Endothelial cell of hepatic sinusoid (primary cell): ENCODE data around the gene ZFYVE27.
"Not testable (repeated sequence)": the region's sequence is repeated elsewhere in the genome, so short reads cannot be mapped to it uniquely, and the experiment has no call there.

Experiments used
- in situ Hi-C: cut with HindIII; loops from 2 replicates; pipeline ENCODE4 v1.10.0; 2017; ENCODE audit warnings: low sequenced_read_pairs

Gene ZFYVE27

DNA sequence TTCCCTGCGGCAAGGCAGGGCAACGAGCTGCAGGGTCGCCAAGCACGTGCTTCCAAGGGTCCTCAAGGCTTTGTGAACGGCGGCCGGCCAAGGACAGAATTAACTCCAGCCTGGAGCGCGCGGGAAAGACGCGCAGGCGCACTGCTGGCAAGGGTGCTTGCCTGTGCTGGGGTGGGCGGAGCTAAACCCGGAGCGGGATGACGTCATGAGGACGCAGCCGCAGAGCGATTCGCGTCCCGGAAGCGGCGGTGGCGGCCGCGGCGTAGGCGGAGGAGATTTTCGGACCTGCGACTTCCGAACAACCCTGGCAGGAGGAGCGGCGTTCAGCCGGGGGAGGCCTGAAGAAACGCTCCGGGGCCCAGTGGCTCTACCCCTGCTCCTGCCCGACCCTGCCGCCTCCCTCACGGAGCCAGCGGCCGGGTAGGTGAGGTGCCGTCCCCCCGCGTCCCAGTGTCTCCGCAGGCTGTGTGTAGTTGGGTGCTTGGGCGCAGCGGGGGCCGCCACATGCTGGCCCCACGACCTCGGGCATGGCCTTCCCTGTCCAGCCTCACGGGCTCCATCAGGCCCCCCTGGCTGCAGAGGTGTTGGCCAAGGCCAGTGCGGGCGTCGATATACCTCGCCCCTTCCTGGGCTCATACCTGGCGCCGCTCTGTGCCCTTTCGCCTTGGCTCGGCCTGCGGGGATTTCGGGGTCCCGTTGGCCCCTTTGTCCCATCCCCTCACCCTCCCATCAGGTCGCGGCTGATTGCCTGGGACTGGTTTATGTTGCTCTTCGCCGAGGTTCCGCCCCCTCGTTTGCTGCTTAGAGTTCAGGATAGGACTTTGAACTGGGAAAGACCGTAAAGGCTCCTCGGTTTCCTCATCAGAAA lies at the start of gene ZFYVE27:
Gene ZFYVE27, plus strand, starts transcription at position 227 of the 868 bp plus-strand sequence. CDS start 1,350 bp downstream, outside the sequence.
- in situ Hi-C loops: no loop called here

DNA sequence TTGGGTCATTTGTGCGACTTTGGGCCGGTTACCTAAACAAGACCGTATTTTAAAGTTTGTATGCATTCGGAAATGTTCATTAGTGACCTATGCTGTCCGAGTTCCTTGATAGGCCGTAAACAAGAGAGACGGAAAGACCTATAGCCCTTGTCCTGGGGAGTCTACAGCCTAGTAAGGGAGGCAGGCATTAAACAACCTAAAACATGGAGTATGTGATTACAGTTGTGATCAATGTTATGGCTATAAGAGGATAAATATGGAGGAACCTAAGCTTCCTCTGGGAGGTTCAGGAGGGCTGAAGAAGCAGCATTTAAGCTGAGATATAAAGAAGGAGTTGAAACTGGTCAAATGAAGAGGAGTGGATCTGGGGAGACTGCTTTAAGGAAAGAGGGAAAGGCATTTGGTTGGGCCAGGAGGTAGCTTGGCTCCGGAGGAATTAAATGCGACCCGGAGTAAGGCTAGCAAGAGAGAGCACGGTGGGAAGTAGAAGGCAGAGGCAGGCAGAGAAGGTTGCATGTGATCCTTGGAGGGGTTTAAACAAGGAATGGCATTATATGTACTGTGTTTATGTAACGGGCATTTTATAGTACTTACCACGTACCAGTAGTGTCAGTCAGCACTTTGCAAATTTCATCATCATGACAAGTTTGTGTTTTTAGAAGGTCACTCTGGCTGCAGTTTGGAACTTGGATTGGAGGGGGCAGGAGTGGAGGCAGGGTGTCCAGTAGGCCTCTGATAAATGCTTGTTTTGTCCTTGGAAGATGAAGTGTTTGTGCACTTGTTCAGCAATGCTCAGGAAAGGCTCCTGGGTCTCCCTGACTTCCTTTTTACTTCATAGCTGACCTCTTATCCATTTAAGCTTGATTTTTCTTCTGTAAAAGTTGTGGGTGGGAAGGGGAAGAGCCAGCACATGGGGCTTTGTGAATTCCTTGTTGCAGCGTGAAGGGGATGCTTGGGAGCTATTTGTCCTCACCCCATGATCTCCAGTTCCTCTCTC lies 48.8 kb upstream of the ZFYVE27 start:
- in situ Hi-C loops: loop anchor here (5.0 kb wide), 2 partner anchors 39 to 89 kb away; no protein-coding TSS in a partner anchor

DNA sequence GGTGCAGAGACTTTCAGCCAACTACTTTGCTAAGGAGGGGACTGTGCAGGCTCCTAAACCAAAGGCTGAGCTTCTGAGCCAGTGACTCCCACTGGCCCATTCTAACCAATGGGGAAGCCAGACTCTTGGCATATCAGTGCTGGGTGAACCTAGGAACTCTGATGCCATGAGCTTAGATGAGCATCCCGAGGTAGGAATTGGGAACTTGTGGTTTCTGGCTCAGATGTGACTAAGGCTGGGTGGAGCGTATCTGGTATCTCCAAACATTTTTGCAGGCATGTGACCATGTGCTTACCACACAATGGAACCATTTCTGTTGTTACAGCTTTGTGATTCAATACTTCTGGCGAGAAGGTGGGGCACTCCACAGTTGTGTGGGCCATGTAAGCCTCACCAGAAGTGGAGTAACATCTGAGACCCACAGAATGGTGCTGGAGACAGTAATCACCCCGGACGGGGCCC lies 47.3 kb upstream of the ZFYVE27 start:
- in situ Hi-C loops: loop anchor here (5.0 kb wide), 2 partner anchors 38 to 88 kb away; no protein-coding TSS in a partner anchor

GRCh38 chr10:97690133-97690532 lies 46.8 kb upstream of the ZFYVE27 start:
- in situ Hi-C loops: no loop called here

DNA sequence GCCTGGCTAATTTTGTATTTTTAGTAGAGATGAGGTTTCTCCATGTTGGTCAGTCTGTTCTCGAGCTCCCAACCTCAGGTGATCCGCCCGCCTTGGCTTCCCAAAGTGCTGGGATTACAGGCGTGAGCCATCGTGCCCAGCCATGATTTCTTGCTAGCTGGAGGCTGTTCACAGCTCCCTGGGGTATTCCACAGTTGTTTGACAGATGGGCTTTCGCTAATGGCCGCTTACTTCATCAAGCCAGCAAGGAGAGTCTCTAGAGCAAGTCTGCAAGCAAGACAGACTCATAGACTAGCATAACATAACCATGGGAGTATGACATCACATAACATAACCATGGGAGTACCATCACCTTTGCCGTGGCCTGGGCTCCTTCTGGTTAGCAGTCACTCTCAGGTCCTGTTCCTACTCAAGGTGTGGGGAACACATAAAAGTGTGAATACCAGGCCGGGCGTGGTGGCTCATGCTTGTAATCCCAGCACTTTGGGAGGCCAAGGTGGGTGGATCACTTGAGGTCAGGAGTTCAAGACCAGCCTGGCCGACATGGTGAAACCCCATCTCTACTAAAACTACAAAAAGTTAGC lies 38.8 kb upstream of the ZFYVE27 start:
- in situ Hi-C loops: not testable (repeated sequence)

GRCh38 chr10:97701438-97702069 lies 35.4 kb upstream of the ZFYVE27 start:
- in situ Hi-C loops: no loop called here

GRCh38 chr10:97703398-97704067 lies 33.4 kb upstream of the ZFYVE27 start:
- in situ Hi-C loops: no loop called here

DNA sequence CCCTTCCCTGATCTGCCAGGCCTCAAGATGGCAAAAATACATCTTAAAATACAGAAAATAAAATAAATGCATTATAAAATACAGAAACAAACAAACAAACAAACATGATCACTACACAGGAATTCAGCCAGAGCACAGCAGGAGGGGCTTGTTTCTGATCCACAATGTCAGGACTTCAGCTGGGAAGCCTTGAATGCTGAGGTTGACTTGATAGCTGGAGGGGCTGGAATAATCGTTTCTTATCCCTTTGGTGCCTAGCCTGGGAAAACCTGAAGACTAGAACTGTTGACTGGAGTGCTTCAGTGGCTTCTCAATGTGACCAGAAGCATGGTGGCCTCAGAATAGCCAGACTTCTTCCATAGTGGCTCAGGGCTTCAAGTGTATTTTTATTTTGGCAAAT lies 32.6 kb upstream of the ZFYVE27 start:
- in situ Hi-C loops: no loop called here

- in situ Hi-C loops: no loop called here
These were observed 31.8 kb upstream of the ZFYVE27 start for GRCh38 chr10:97705006-97705670.

- in situ Hi-C loops: no loop called here
These were observed 29.6 kb upstream of the ZFYVE27 start for GRCh38 chr10:97707134-97707861.

- in situ Hi-C loops: no loop called here
These were observed 28.8 kb upstream of the ZFYVE27 start for GRCh38 chr10:97708167-97708566.

GRCh38 chr10:97708976-97709946 lies 27.7 kb upstream of the ZFYVE27 start:
- in situ Hi-C loops: no loop called here

DNA sequence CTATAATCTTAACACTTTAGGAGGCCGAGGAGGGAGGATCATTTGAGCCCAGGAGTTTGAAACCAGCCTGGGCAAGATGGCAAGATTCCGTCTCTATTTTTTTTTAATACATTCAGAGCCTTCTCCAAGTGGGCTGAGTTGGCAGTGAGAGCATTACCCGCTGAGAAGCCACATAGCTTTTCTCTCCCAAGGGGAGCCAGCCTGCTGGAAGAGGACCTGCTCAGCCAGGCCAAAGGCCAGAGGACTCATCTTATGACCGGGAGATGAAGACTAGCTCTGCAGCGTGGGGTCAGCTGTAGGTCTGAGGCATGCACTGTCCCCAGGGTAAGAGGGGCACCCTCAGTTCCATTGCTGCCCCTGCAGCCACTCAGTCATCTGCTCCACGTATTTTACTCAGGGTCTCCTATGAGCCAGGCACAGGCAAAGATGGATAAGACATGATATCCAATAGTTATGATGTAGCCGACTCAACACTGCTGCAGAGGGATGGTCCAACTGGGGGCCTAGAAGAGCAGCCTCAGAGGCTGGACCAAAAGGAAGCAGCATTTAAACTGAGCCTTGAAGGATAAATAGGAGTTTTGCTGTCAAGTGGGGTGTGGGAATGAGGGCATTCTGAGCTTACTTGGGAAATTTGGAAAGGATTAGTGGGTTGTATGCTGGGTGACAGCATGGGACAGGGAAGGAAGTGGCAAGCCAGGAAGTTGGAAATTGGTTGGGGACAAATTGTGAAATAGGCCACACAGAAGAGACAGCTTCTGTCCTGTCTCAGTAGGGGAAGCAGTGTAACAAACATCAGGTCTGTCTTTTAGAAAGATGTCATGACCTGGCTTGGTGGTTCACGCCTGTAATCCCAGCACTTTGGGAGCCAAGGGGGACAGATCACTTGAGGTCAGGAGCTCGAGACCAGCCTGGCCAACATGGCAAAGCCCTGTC lies 25.0 kb upstream of the ZFYVE27 start:
- in situ Hi-C loops: no loop called here

- in situ Hi-C loops: no loop called here
These were observed 23.5 kb upstream of the ZFYVE27 start, which contains the start of gene MARVELD1 for GRCh38 chr10:97713339-97713825. Gene MARVELD1, plus strand, starts transcription at chr10:97713730. Its CDS starts 147 bp downstream, at chr10:97713877.

DNA sequence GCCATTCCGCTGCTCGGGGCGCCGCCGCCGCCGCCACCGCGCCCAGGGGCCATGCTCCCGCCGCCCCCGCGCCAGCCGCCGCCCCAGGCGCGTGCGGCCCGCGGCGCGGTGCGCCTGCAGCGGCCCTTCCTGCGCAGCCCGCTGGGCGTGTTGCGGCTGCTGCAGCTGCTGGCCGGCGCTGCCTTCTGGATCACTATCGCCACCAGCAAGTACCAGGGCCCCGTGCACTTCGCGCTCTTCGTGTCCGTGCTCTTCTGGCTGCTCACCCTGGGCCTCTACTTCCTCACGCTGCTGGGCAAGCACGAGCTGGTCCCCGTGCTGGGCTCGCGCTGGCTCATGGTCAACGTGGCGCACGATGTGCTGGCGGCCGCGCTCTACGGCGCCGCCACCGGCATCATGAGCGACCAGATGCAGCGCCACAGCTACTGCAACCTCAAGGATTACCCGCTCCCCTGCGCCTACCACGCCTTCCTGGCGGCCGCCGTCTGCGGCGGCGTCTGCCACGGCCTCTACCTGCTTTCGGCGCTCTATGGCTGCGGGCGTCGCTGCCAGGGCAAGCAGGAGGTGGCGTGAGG lies 23.0 kb upstream of the ZFYVE27 start:
- in situ Hi-C loops: no loop called here
